ENCODE measurements around the gene TRPT1. TPM values are rescaled to one million over a fixed set of nuclear protein-coding genes. Genes with fewer than 3 reads are reported as not detected.
A peak's percentile ranks its signal among the peaks of the same experiment; 100 is the strongest.

Gene TRPT1
- polyA plus RNA-seq, 3 donors, result 24.8 to 34.6 (median 31.6) TPM

- Histone ChIP-seq H3K9me3 (replicated peaks in 1 of 2; ENCODE audit: control insufficient read depth in 1 of 2, insufficient read depth in 1 of 2, low read length in 2 of 2) (no peaks in the 10 kb centered on the region), H3K4me1 (ENCODE audit: control insufficient read depth in 1 of 2, insufficient read depth in 2 of 2, low read length in 2 of 2) (peaks cover 59 to 71% of the 10 kb centered on the region in 2 donors), H3K4me3 (replicated peaks in 1 of 3; ENCODE audit: low read depth in 2 of 3, low read length in 3 of 3) (peak overlapping the region in 1 of 3 experiments; percentile 14), H3K9ac (ENCODE audit: insufficient read depth, low read length, poor library complexity, severe bottlenecking) (peak overlapping the region; percentile 95), H3K79me2 (ENCODE audit: insufficient read depth, low read length) (peaks cover 25% of the 10 kb centered on the region), H2AFZ (ENCODE audit: insufficient read depth, low read depth, low read length, poor library complexity, severe bottlenecking) (no peak overlapping the region), H3K36me3 (replicated peaks in 1 of 2; ENCODE audit: control insufficient read depth in 1 of 2, insufficient read depth in 2 of 2, low read length in 2 of 2) (peaks cover 9% of the 10 kb centered on the region in 2 donors), H3K27me3 (ENCODE audit: control insufficient read depth in 2 of 2, insufficient read depth in 2 of 2, low read length in 2 of 2) (peaks cover 0 to under 1% of the 10 kb centered on the region in 2 donors), H3K27ac (ENCODE audit: low read depth in 1 of 2, low read length in 2 of 2) (peak overlapping the region; percentile 96 to 100), H4K20me1 (ENCODE audit: insufficient read depth, low read length) (no peaks in the 10 kb centered on the region), H3K4me2 (replicated peaks; ENCODE audit: extremely low read depth, low read length, poor library complexity, severe bottlenecking) (peak overlapping the region; percentile 23)
- Mint-ChIP-seq H3K4me1 (peaks cover 55% of the 10 kb centered on the region), H3K27me3 (ENCODE audit: low read depth in 3 of 3) (peaks cover 2 to 9% (median 9%) of the 10 kb centered on the region in 3 donors), H3K36me3 (peaks cover 18 to 21% of the 10 kb centered on the region in 2 donors), H3K4me3 (peak overlapping the region; percentile 16 to 46), H3K9me3 (no peaks in the 10 kb centered on the region), H3K27ac (peak overlapping the region; percentile 100)
- no peak for TF ChIP-seq CTCF (IDR thresholded peaks at IDR 0.05)
- DNase-seq, result peak; percentile 59 to 72 (median 67)
- WGBS (ENCODE audit: insufficient coverage), result 11% methylated on average over 4 of the region's 5 CpGs
- intact Hi-C loops (cut with micrococcal nuclease), result no loop called here
Observed at GRCh38 chr11:64238999-64239398, 13.0 kb upstream of the TRPT1 start.

- Histone ChIP-seq H3K4me2 (replicated peaks; ENCODE audit: extremely low read depth, low read length, poor library complexity, severe bottlenecking) (no peak overlapping the region), H3K27me3 (ENCODE audit: control insufficient read depth in 2 of 2, insufficient read depth in 2 of 2, low read length in 2 of 2) (peaks cover 0 to 7% of the 10 kb centered on the region in 2 donors), H4K20me1 (ENCODE audit: insufficient read depth, low read length) (no peaks in the 10 kb centered on the region), H3K9ac (ENCODE audit: insufficient read depth, low read length, poor library complexity, severe bottlenecking) (no peak overlapping the region), H3K4me3 (replicated peaks in 1 of 3; ENCODE audit: low read depth in 2 of 3, low read length in 3 of 3) (peak overlapping the region in 1 of 3 experiments; percentile 14), H3K4me1 (ENCODE audit: control insufficient read depth in 1 of 2, insufficient read depth in 2 of 2, low read length in 2 of 2) (peaks cover 61 to 73% of the 10 kb centered on the region in 2 donors), H3K9me3 (replicated peaks in 1 of 2; ENCODE audit: control insufficient read depth in 1 of 2, insufficient read depth in 1 of 2, low read length in 2 of 2) (no peaks in the 10 kb centered on the region), H3K79me2 (ENCODE audit: insufficient read depth, low read length) (peaks cover 17% of the 10 kb centered on the region), H3K27ac (ENCODE audit: low read depth in 1 of 2, low read length in 2 of 2) (peak overlapping the region; percentile 96 to 100), H2AFZ (ENCODE audit: insufficient read depth, low read depth, low read length, poor library complexity, severe bottlenecking) (no peak overlapping the region), H3K36me3 (replicated peaks in 1 of 2; ENCODE audit: control insufficient read depth in 1 of 2, insufficient read depth in 2 of 2, low read length in 2 of 2) (peaks cover under 1% of the 10 kb centered on the region in 2 donors)
- Mint-ChIP-seq H3K27me3 (ENCODE audit: low read depth in 3 of 3) (peaks cover 7 to 17% (median 17%) of the 10 kb centered on the region in 3 donors), H3K4me1 (peaks cover 54% of the 10 kb centered on the region), H3K4me3 (no peak overlapping the region), H3K27ac (peak overlapping the region; percentile 51 to 100 (median 100)), H3K36me3 (peaks cover 13 to 16% of the 10 kb centered on the region in 2 donors), H3K9me3 (peaks cover 0 to 4% (median under 1%) of the 10 kb centered on the region in 7 donors)
- TF ChIP-seq CTCF (IDR thresholded peaks at IDR 0.05), result no peak
- 91% methylated on average over 6 of the region's 9 CpGs for WGBS (ENCODE audit: insufficient coverage)
- intact Hi-C loops (cut with micrococcal nuclease), result no loop called here
- peak in 1 of 3 donors; percentile 58 for DNase-seq
Observed at GRCh38 chr11:64238076-64238475, 12.1 kb upstream of the TRPT1 start.
